Measurements from ENCODE around the gene EMD. TPM values are rescaled to one million over a fixed set of nuclear protein-coding genes. Genes with fewer than 3 reads are reported as not detected.

The EMD gene
- total and polyA plus RNA-seq, 2 of the 13 experiments (the other 11 are each of a cell fraction or from before 2014, with no cell fraction given) = 14.5 to 14.9 TPM

DNA sequence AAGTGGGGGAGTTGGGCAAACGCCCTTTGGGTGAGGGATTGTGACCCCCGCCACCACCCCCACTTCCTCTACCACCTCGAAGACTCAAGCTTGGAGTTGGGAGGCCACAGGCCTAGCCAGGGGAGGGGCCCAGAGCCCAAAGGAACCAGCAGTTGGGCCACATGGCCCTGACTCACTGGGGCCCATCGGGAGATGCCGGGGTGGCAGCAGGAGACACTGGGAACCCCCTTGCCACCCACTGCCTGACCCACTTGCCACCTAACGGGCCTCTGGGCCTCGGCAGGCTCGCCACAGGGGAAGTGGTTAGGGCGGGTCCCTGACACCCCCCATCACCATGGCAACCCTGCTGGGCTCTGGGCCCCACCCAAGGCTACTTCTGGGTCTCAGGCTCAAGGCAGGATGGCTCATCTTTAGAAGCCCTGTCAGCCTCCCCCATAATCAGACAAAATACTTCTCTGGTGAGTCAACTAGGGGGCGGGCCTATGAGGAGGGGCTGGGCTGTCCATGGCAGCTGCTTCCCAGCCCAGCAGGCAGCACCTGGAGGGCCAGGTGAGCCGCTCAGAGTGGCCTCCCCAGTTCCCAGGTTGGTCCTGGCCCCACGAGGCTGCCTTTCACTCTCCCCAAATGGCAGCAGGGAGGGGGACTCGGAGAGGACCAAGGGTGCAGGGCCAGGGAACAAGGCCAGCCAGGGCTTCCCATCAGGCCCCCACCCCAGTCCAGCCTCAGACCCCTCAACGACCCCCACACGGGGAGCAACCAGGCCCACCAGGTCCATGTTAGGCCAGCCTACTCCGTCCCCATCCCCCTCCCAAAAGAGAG lies 10.3 kb upstream of the EMD start (continued):
- TF ChIP-seq ZNF83 (CRISPR knock-in tag; IDR thresholded peaks at IDR 0.05; ENCODE audit: borderline replicate concordance) (no peak), MTF1 (CRISPR knock-in tag; IDR thresholded peaks at IDR 0.05) (no peak), PHF5A (CRISPR knock-in tag; IDR thresholded peaks at IDR 0.05; ENCODE audit: low read depth, unreplicated experiment) (no peak), CBX5 (CRISPR knock-in tag; IDR thresholded peaks at IDR 0.05; ENCODE audit: borderline replicate concordance) (no peak), MTA1 (CRISPR knock-in tag; IDR thresholded peaks at IDR 0.05; ENCODE audit: borderline replicate concordance) (no peak), ZNF33B (CRISPR knock-in tag; IDR thresholded peaks at IDR 0.05) (no peak), ZNF790 (CRISPR knock-in tag; IDR thresholded peaks at IDR 0.05; ENCODE audit: borderline replicate concordance) (no peak), SMAD3 (CRISPR knock-in tag; IDR thresholded peaks at IDR 0.05) (no peak), TCF7L2 (IDR thresholded peaks at IDR 0.05; ENCODE audit: low read depth, low read length) (no peak), KDM3A (CRISPR knock-in tag; IDR thresholded peaks at IDR 0.05; ENCODE audit: low read depth) (no peak)
- TF ChIP-seq, protein P1, sequence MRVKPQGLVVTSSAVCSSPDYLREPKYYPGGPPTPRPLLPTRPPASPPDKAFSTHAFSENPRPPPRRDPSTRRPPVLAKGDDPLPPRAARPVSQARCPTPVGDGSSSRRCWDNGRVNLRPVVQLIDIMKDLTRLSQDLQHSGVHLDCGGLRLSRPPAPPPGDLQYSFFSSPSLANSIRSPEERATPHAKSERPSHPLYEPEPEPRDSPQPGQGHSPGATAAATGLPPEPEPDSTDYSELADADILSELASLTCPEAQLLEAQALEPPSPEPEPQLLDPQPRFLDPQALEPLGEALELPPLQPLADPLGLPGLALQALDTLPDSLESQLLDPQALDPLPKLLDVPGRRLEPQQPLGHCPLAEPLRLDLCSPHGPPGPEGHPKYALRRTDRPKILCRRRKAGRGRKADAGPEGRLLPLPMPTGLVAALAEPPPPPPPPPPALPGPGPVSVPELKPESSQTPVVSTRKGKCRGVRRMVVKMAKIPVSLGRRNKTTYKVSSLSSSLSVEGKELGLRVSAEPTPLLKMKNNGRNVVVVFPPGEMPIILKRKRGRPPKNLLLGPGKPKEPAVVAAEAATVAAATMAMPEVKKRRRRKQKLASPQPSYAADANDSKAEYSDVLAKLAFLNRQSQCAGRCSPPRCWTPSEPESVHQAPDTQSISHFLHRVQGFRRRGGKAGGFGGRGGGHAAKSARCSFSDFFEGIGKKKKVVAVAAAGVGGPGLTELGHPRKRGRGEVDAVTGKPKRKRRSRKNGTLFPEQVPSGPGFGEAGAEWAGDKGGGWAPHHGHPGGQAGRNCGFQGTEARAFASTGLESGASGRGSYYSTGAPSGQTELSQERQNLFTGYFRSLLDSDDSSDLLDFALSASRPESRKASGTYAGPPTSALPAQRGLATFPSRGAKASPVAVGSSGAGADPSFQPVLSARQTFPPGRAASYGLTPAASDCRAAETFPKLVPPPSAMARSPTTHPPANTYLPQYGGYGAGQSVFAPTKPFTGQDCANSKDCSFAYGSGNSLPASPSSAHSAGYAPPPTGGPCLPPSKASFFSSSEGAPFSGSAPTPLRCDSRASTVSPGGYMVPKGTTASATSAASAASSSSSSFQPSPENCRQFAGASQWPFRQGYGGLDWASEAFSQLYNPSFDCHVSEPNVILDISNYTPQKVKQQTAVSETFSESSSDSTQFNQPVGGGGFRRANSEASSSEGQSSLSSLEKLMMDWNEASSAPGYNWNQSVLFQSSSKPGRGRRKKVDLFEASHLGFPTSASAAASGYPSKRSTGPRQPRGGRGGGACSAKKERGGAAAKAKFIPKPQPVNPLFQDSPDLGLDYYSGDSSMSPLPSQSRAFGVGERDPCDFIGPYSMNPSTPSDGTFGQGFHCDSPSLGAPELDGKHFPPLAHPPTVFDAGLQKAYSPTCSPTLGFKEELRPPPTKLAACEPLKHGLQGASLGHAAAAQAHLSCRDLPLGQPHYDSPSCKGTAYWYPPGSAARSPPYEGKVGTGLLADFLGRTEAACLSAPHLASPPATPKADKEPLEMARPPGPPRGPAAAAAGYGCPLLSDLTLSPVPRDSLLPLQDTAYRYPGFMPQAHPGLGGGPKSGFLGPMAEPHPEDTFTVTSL (CRISPR knock-in tag; IDR thresholded peaks at IDR 0.05; ENCODE audit: borderline replicate concordance) = no peak
- TF ChIP-seq, protein P2, sequence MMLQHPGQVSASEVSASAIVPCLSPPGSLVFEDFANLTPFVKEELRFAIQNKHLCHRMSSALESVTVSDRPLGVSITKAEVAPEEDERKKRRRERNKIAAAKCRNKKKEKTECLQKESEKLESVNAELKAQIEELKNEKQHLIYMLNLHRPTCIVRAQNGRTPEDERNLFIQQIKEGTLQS (CRISPR knock-in tag; IDR thresholded peaks at IDR 0.05) = peak; percentile 48; the same call in 1 of the 2 replicates
- TF ChIP-seq, protein P3, sequence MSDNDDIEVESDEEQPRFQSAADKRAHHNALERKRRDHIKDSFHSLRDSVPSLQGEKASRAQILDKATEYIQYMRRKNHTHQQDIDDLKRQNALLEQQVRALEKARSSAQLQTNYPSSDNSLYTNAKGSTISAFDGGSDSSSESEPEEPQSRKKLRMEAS (IDR thresholded peaks at IDR 0.05) = no peak
- TF ChIP-seq, protein P4, sequence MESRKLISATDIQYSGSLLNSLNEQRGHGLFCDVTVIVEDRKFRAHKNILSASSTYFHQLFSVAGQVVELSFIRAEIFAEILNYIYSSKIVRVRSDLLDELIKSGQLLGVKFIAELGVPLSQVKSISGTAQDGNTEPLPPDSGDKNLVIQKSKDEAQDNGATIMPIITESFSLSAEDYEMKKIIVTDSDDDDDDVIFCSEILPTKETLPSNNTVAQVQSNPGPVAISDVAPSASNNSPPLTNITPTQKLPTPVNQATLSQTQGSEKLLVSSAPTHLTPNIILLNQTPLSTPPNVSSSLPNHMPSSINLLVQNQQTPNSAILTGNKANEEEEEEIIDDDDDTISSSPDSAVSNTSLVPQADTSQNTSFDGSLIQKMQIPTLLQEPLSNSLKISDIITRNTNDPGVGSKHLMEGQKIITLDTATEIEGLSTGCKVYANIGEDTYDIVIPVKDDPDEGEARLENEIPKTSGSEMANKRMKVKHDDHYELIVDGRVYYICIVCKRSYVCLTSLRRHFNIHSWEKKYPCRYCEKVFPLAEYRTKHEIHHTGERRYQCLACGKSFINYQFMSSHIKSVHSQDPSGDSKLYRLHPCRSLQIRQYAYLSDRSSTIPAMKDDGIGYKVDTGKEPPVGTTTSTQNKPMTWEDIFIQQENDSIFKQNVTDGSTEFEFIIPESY (CRISPR knock-in tag; IDR thresholded peaks at IDR 0.05) = no peak
- TF ChIP-seq, protein P5, sequence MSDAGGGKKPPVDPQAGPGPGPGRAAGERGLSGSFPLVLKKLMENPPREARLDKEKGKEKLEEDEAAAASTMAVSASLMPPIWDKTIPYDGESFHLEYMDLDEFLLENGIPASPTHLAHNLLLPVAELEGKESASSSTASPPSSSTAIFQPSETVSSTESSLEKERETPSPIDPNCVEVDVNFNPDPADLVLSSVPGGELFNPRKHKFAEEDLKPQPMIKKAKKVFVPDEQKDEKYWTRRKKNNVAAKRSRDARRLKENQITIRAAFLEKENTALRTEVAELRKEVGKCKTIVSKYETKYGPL (CRISPR knock-in tag; IDR thresholded peaks at IDR 0.05) = no peak
